ENCODE results near the gene DNAH9.

DNAH9 gene

DNA sequence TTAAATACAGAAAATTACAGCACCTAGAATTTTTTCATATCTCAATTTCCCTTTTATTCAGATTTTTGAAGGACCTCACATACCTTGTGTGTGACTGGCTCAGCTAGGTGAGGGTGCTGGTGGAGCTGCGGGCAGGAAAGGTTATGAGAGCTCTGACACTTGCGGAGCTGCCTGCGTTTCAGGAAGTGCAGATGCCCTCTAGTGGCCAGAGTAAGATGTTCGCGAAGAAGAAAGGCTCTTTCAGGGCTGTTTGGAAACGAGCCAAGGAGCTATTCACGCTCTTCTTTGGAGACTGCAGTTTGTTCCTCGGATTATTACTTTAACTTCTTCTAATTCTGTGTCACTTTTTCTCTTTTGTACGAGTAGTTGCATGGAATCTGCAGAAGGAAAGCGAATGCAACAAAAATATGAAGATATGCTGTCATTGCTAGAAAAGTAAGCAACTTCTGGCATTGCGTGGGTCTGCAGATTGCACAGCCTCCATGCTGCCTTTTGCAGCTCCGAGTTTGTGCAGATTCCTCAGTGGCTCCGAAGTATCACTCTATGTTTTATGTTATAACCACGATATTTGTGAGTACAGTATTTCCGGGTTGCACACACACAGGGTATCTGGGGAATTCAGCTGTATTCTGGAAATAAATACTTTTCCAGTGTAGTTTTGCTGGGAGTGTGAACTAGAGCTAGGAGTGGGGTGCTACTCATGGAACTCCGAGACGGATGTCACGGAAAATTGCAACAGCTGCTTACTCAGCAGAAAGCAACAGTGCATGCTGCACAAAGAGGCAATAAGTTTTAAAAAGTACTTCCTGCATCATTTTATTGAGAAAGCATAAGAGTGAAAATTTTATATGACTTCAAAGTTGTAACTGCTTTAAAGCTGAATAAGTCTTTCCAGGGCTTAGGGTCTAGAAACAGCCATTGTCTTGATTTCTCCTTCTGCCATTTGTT, 46.3 kb downstream of the DNAH9 start:
- peak overlapping the region in 4 of 5 donors; percentile 3 to 43 (median 22) for H3K4me3 ChIP-seq (ENCODE audit: low read depth in 1 of 5, low read length in 5 of 5)
- H3K27me3 ChIP-seq (ENCODE audit: control insufficient read depth in 5 of 5, insufficient read depth in 4 of 5, low read length in 5 of 5): no peaks in the 10 kb centered on the region
- H3K36me3 ChIP-seq (ENCODE audit: control insufficient read depth in 5 of 5, insufficient read depth in 5 of 5, low read length in 5 of 5): no peaks in the 10 kb centered on the region
- no peak overlapping the region for H3K9ac ChIP-seq (ENCODE audit: low read length in 5 of 5)
- H3K4me1 ChIP-seq (ENCODE audit: control insufficient read depth in 5 of 5, insufficient read depth in 5 of 5, low read length in 5 of 5): peaks cover 2 to 26% (median 18%) of the 10 kb centered on the region in 5 donors
- no peak overlapping the region for H3K27ac ChIP-seq (ENCODE audit: low read depth, low read length)
- H3K9me3 ChIP-seq (ENCODE audit: control insufficient read depth in 5 of 5, low read length in 5 of 5): no peaks in the 10 kb centered on the region

DNA sequence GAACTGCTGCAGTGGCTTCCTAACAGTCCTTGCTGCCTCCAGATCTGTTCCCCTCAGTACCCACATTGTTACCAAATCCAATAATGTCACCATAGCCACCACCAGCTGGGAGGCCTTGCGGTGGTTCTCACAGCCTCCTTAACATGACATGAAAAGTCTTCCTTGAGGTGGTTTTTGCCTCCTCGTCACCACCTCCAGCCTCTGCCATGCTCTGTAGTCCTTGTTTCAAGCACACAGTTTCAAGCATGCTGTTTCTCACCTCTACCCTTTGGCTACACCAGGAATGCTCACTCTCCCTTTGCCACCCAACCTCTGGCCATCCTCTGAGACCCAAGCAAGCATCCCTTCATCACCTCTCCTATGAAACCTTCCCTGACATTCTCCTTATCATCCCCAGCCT, 47.2 kb downstream of the DNAH9 start:
- H3K9me3 ChIP-seq (ENCODE audit: control insufficient read depth in 5 of 5, low read length in 5 of 5): no peaks in the 10 kb centered on the region
- no peak overlapping the region for H3K27ac ChIP-seq (ENCODE audit: low read depth, low read length)
- no peak overlapping the region for H3K9ac ChIP-seq (ENCODE audit: low read length in 5 of 5)
- no peaks in the 10 kb centered on the region for H3K36me3 ChIP-seq (ENCODE audit: control insufficient read depth in 5 of 5, insufficient read depth in 5 of 5, low read length in 5 of 5)
- peaks cover 2 to 26% (median 18%) of the 10 kb centered on the region in 5 donors for H3K4me1 ChIP-seq (ENCODE audit: control insufficient read depth in 5 of 5, insufficient read depth in 5 of 5, low read length in 5 of 5)
- no peak overlapping the region for H3K4me3 ChIP-seq (ENCODE audit: low read depth in 1 of 5, low read length in 5 of 5)
- H3K27me3 ChIP-seq (ENCODE audit: control insufficient read depth in 5 of 5, insufficient read depth in 4 of 5, low read length in 5 of 5): no peaks in the 10 kb centered on the region

DNA sequence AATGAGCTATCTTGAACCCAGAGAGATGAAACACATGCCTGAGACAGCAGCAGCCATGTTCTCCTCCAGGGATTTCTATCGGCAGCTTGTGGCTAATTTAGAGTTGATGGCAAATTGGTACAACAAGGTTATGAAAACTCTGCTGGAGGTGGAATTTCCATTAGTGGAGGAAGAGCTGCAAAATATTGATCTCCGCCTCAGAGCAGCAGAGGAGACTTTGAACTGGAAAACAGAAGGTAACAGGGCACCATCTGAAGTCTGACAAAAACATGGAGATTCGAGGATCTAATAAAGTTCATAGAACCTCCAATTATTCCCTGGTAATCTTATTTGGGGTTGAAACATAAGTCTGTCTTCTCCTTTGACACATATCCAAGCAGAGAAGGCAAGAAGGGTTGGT, 52.8 kb downstream of the DNAH9 start:
- Histone ChIP-seq H3K9me3 (ENCODE audit: control insufficient read depth in 5 of 5, low read length in 5 of 5) (no peaks in the 10 kb centered on the region), H3K4me3 (ENCODE audit: low read depth in 1 of 5, low read length in 5 of 5) (no peak overlapping the region), H3K9ac (ENCODE audit: low read length in 5 of 5) (no peak overlapping the region), H3K27ac (ENCODE audit: low read depth, low read length) (no peak overlapping the region), H3K36me3 (ENCODE audit: control insufficient read depth in 5 of 5, insufficient read depth in 5 of 5, low read length in 5 of 5) (no peaks in the 10 kb centered on the region), H3K4me1 (ENCODE audit: control insufficient read depth in 5 of 5, insufficient read depth in 5 of 5, low read length in 5 of 5) (no peaks in the 10 kb centered on the region), H3K27me3 (ENCODE audit: control insufficient read depth in 5 of 5, insufficient read depth in 4 of 5, low read length in 5 of 5) (no peaks in the 10 kb centered on the region)

DNA sequence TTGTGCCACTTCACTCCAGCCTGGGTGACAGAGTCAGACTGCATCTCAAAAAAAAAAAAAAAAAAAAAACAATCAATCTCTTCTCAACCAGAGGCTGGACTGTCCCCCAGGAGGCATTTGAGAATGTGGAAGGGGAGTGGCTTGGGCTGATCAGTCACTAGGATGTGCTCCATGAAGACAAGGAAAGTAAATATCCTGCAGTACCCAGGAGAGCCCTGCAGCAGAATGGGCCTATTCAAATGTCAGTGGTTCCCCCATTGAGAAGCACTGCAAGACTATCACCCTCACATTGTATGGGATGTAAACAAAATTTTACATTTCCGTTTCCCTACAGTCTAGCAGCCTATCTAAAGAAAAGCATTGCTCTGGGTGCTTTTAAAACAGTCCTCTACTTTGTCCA, 70.3 kb downstream of the DNAH9 start:
- Histone ChIP-seq H3K27ac (ENCODE audit: low read depth, low read length) (no peak overlapping the region), H3K27me3 (ENCODE audit: control insufficient read depth in 5 of 5, insufficient read depth in 4 of 5, low read length in 5 of 5) (no peaks in the 10 kb centered on the region), H3K9me3 (ENCODE audit: control insufficient read depth in 5 of 5, low read length in 5 of 5) (peaks cover 0 to 4% (median 0%) of the 10 kb centered on the region in 5 donors), H3K9ac (ENCODE audit: low read length in 5 of 5) (no peak overlapping the region), H3K4me3 (ENCODE audit: low read depth in 1 of 5, low read length in 5 of 5) (no peak overlapping the region), H3K36me3 (ENCODE audit: control insufficient read depth in 5 of 5, insufficient read depth in 5 of 5, low read length in 5 of 5) (no peaks in the 10 kb centered on the region), H3K4me1 (ENCODE audit: control insufficient read depth in 5 of 5, insufficient read depth in 5 of 5, low read length in 5 of 5) (no peaks in the 10 kb centered on the region)

DNA sequence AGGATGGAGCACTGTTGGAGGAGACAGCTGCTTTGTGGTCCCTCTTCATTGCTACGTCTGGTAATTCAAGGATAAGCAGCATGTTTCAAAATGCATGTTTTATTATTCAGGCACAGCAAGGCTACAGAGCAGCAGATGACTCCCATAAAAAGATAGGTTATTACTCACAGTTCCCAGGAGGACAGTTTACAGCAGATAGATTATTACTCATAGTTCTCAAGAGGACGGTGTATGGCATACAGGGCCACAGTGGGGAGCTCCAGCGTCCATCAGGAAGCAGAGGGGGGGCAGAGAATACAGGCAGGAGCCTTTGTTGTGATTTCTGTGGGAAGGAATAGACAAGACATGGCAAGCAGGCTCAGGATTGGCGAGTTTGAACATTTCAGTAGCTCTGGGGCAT, 72.9 kb downstream of the DNAH9 start:
- Histone ChIP-seq H3K4me3 (ENCODE audit: low read depth in 1 of 5, low read length in 5 of 5) (no peak overlapping the region), H3K9me3 (ENCODE audit: control insufficient read depth in 5 of 5, low read length in 5 of 5) (peaks cover 0 to 6% (median 4%) of the 10 kb centered on the region in 5 donors), H3K27me3 (ENCODE audit: control insufficient read depth in 5 of 5, insufficient read depth in 4 of 5, low read length in 5 of 5) (no peaks in the 10 kb centered on the region), H3K27ac (ENCODE audit: low read depth, low read length) (no peak overlapping the region), H3K4me1 (ENCODE audit: control insufficient read depth in 5 of 5, insufficient read depth in 5 of 5, low read length in 5 of 5) (no peaks in the 10 kb centered on the region), H3K36me3 (ENCODE audit: control insufficient read depth in 5 of 5, insufficient read depth in 5 of 5, low read length in 5 of 5) (no peaks in the 10 kb centered on the region), H3K9ac (ENCODE audit: low read length in 5 of 5) (no peak overlapping the region)

DNA sequence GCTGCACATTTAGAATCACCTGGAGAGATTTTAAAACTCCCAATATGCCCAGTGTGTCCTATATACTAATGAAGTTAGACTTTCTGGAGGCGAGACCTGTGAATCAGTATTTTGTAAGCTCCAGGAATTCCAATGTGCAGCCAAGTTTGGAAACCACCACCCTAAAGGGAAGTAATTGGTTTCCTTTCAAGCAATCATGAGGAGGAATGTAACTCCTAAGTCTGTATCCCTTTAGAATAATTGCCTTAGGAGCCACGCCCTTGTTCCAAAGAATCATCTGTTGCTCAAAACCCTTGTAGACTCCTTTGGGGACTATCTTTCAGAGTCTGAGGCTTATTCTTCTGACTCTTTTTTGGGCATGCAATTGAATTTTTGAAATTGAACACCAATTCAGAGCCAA, 84.4 kb downstream of the DNAH9 start:
- Histone ChIP-seq H3K9me3 (ENCODE audit: control insufficient read depth in 5 of 5, low read length in 5 of 5) (no peaks in the 10 kb centered on the region), H3K27me3 (ENCODE audit: control insufficient read depth in 5 of 5, insufficient read depth in 4 of 5, low read length in 5 of 5) (no peaks in the 10 kb centered on the region), H3K36me3 (ENCODE audit: control insufficient read depth in 5 of 5, insufficient read depth in 5 of 5, low read length in 5 of 5) (no peaks in the 10 kb centered on the region), H3K4me3 (ENCODE audit: low read depth in 1 of 5, low read length in 5 of 5) (no peak overlapping the region), H3K9ac (ENCODE audit: low read length in 5 of 5) (no peak overlapping the region), H3K27ac (ENCODE audit: low read depth, low read length) (no peak overlapping the region), H3K4me1 (ENCODE audit: control insufficient read depth in 5 of 5, insufficient read depth in 5 of 5, low read length in 5 of 5) (peaks cover 0 to 12% (median 5%) of the 10 kb centered on the region in 5 donors)

DNA sequence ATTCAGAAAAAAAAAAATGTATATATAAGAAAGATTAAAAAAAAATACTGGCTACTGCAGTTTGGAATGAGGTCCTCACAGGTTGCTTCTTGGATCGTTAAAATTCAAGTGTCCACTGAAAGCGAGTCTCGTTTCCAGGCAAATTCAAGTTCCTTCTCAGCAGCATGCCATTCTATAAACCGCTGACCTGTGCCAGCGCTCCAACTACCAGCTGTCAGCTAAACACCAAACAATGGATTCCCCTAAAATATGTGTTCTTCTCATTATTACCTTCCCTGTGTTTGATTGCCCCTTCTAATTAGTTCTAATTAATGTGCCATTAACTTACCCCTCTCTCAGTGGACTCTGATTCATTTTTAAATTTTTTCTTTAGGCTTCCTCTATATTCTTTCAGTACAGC, 92.4 kb downstream of the DNAH9 start:
- Histone ChIP-seq H3K27me3 (ENCODE audit: control insufficient read depth in 5 of 5, insufficient read depth in 4 of 5, low read length in 5 of 5) (peaks cover 0 to 2% (median 0%) of the 10 kb centered on the region in 5 donors), H3K9me3 (ENCODE audit: control insufficient read depth in 5 of 5, low read length in 5 of 5) (no peaks in the 10 kb centered on the region), H3K4me1 (ENCODE audit: control insufficient read depth in 5 of 5, insufficient read depth in 5 of 5, low read length in 5 of 5) (no peaks in the 10 kb centered on the region), H3K27ac (ENCODE audit: low read depth, low read length) (no peak overlapping the region), H3K9ac (ENCODE audit: low read length in 5 of 5) (no peak overlapping the region), H3K36me3 (ENCODE audit: control insufficient read depth in 5 of 5, insufficient read depth in 5 of 5, low read length in 5 of 5) (no peaks in the 10 kb centered on the region), H3K4me3 (ENCODE audit: low read depth in 1 of 5, low read length in 5 of 5) (no peak overlapping the region)

DNA sequence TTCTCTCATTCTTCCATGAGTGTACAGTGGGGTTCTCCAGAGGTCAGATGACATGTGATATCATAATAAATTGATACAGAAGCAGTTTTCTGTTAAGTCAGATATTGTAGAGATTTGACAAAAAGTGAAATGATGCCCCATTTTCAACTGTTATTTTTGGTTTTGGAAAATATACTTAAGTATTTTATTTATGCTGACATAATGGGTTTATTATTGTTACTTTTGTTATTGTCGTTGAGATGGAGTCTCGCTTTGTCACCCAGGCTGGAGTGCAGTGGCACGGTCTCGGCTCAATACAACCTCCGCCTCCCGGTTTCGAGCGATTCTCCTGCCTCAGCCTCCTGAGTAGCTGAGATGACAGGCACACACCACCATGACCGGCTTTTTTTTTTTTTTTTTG, 94.4 kb downstream of the DNAH9 start:
- Histone ChIP-seq H3K9ac (ENCODE audit: low read length in 5 of 5) (no peak overlapping the region), H3K36me3 (ENCODE audit: control insufficient read depth in 5 of 5, insufficient read depth in 5 of 5, low read length in 5 of 5) (no peaks in the 10 kb centered on the region), H3K4me3 (ENCODE audit: low read depth in 1 of 5, low read length in 5 of 5) (no peak overlapping the region), H3K9me3 (ENCODE audit: control insufficient read depth in 5 of 5, low read length in 5 of 5) (no peaks in the 10 kb centered on the region), H3K27ac (ENCODE audit: low read depth, low read length) (no peak overlapping the region), H3K27me3 (ENCODE audit: control insufficient read depth in 5 of 5, insufficient read depth in 4 of 5, low read length in 5 of 5) (peaks cover 0 to 2% (median 0%) of the 10 kb centered on the region in 5 donors), H3K4me1 (ENCODE audit: control insufficient read depth in 5 of 5, insufficient read depth in 5 of 5, low read length in 5 of 5) (no peaks in the 10 kb centered on the region)

DNA sequence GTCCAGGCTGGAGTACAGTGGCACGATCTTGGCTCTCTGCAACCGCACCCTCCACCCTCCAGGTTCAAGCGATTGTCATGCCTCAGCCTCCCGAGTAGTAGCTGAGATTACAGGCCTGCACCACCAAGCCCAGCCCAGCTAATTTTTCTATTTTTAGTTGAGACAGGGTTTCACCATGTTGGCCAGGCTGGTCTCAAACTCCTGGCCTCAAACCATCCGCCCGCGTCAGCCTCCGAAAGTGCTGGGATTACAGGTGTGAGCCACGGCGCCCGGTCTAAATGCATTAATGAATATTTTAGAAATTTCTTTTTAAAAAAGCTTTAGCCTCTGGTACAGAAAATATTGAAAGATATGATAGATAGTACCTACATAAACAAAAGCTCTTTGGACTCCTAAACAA, 95.0 kb downstream of the DNAH9 start:
- H3K36me3 ChIP-seq (ENCODE audit: control insufficient read depth in 5 of 5, insufficient read depth in 5 of 5, low read length in 5 of 5): no peaks in the 10 kb centered on the region
- H3K4me1 ChIP-seq (ENCODE audit: control insufficient read depth in 5 of 5, insufficient read depth in 5 of 5, low read length in 5 of 5): no peaks in the 10 kb centered on the region
- H3K9ac ChIP-seq (ENCODE audit: low read length in 5 of 5): no peak overlapping the region
- H3K9me3 ChIP-seq (ENCODE audit: control insufficient read depth in 5 of 5, low read length in 5 of 5): no peaks in the 10 kb centered on the region
- no peak overlapping the region for H3K4me3 ChIP-seq (ENCODE audit: low read depth in 1 of 5, low read length in 5 of 5)
- no peak overlapping the region for H3K27ac ChIP-seq (ENCODE audit: low read depth, low read length)
- peaks cover 0 to under 1% (median 0%) of the 10 kb centered on the region in 5 donors for H3K27me3 ChIP-seq (ENCODE audit: control insufficient read depth in 5 of 5, insufficient read depth in 4 of 5, low read length in 5 of 5)

DNA sequence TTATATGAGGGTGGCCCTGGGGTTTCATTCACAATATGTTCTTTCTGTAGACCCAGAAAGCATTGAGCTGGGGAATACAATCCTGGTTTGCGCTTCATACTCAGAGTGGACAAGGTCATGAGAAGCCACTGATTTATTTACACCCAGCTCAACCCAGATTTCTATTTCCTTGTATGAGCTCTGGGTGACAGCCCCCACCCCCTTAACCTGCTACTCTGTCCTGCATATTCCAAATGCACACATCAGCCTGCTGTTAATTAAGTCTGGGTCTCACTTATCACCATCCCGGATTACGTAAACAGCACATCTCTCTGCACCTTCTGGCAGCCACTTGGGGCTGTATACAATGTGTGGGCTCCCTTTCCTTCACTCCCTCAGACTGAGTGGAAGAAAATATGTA, 102.4 kb downstream of the DNAH9 start:
- Histone ChIP-seq H3K9me3 (ENCODE audit: control insufficient read depth in 5 of 5, low read length in 5 of 5) (no peaks in the 10 kb centered on the region), H3K4me3 (ENCODE audit: low read depth in 1 of 5, low read length in 5 of 5) (no peak overlapping the region), H3K27ac (ENCODE audit: low read depth, low read length) (no peak overlapping the region), H3K9ac (ENCODE audit: low read length in 5 of 5) (no peak overlapping the region), H3K4me1 (ENCODE audit: control insufficient read depth in 5 of 5, insufficient read depth in 5 of 5, low read length in 5 of 5) (peaks cover 0 to 7% (median 4%) of the 10 kb centered on the region in 5 donors), H3K36me3 (ENCODE audit: control insufficient read depth in 5 of 5, insufficient read depth in 5 of 5, low read length in 5 of 5) (no peaks in the 10 kb centered on the region), H3K27me3 (ENCODE audit: control insufficient read depth in 5 of 5, insufficient read depth in 4 of 5, low read length in 5 of 5) (no peaks in the 10 kb centered on the region)
